Upper lobe of right lung (tissue), 1 donor: ENCODE results near the gene ASCC1. TPM values are rescaled to one million over a fixed set of nuclear protein-coding genes. Genes with fewer than 3 reads are reported as not detected.
"Not testable (repeated sequence)": the region's sequence is repeated elsewhere in the genome, so short reads cannot be mapped to it uniquely, and the experiment has no call there.

Experiments
- ATAC-seq: fragments of 200-7000 bp; cut with Tn5 transposase; one replicate; pipeline ENCODE4 v1.9.1; 2020; ENCODE audit warnings: mild to moderate bottlenecking, moderate library complexity
- DNase-seq: peaks from one replicate; pipeline ENCODE4 v3.0.0-alpha.2; 2020
- H3K27ac ChIP-seq: fragments of 200-600 bp; one replicate; pipeline ENCODE4 v1.8.0; 2022
- H3K27me3 ChIP-seq: fragments of 200-600 bp; one replicate; pipeline ENCODE4 v1.8.0; 2022; ENCODE audit warnings: mild to moderate bottlenecking
- H3K36me3 ChIP-seq: fragments of 200-600 bp; one replicate; pipeline ENCODE4 v1.8.0; 2022
- H3K4me1 ChIP-seq: fragments of 200-600 bp; one replicate; pipeline ENCODE4 v1.8.0; 2022
- H3K4me3 ChIP-seq: fragments of 200-600 bp; one replicate; pipeline ENCODE4 v1.8.0; 2022; ENCODE audit warnings: mild to moderate bottlenecking
- H3K9me3 ChIP-seq: fragments of 200-600 bp; one replicate; pipeline ENCODE4 v1.8.0; 2022
- CTCF ChIP-seq: fragments of 200-600 bp; IDR thresholded peaks from one replicate; pipeline ENCODE4 v1.8.0; 2022; ENCODE audit warnings: antibody characterized with exemption
- intact Hi-C: fragments of 100-400 bp; cut with DNase I; formaldehyde crosslinking; loops from one replicate; pipeline ENCODE4 v1.11.0; 2022
- total RNA-seq: library from RNA; stranded (reverse); fragmentation: NEBNext Ultra II Directional; extraction: Animal tissue kit (Norgen Biotek cat#: 25700); gene quantifications from one replicate; pipeline ENCODE4 v1.2.1, GENCODE V29; 2021
- donor health status: DM: no; HTN: yes; CAD: no; lungs with severe emphysema.

ASCC1 gene
- total RNA-seq, 1 donor from 2014 or later: 27.4 TPM

- TF ChIP-seq CTCF: no peak
Measured at GRCh38 chr10:72167118-72167517, 49.0 kb downstream of the ASCC1 start.

DNA sequence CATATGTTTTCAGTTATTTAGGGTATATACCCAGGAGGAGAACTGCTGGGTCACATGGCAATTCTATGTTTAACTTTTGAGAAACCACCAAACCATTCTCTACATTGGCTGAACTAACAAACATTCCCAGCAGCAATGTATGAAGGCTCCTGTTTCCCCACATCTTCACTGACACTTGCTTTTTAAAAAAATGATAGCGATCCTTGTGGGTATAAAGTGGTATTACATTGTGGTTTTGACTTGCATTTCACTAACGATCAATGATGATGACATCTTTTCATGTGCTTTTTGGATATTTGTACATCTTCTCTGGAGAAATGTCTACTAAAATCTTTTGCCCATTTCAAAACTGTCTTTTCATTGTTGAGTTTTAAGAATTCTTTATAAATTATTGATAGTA, 51.5 kb downstream of the ASCC1 start:
- Histone ChIP-seq H3K27me3 (no peaks in the 10 kb centered on the region), H3K27ac (no peak overlapping the region), H3K4me3 (no peak overlapping the region), H3K36me3 (peaks cover 17% of the 10 kb centered on the region), H3K9me3 (no peaks in the 10 kb centered on the region), H3K4me1 (no peaks in the 10 kb centered on the region)
- DNase-seq (no peak), ATAC-seq (peak; percentile 54)
- intact Hi-C loops: no loop called here
- TF ChIP-seq CTCF: peak; percentile 44

More at GRCh38 chr10:72167118-72167517, 49.0 kb downstream of the ASCC1 start:
- no peak overlapping the region for H3K4me3 ChIP-seq
- ATAC-seq (no peak), DNase-seq (no peak)
- H3K27ac ChIP-seq: no peak overlapping the region
- no peaks in the 10 kb centered on the region for H3K9me3 ChIP-seq
- no peaks in the 10 kb centered on the region for H3K4me1 ChIP-seq
- no peaks in the 10 kb centered on the region for H3K36me3 ChIP-seq
- intact Hi-C loops: no loop called here
- H3K27me3 ChIP-seq: no peaks in the 10 kb centered on the region

DNA sequence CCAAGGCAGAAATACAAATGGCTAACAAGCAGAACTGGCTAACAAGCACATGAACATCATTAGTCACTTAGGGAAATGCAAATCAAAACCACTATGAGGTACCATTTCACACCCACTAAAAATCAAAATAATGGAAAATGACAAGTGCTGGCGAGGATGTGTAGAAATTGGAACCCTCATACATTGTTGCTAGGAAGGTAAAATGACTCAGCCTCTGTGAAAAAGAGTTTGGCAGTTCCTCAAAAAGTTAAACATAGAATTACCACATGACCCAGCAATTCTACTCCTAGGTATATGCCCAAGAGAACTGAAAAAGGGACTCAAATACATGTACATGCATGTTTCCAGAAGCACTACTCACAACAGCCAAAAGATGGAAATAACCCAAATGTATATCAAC, 53.1 kb downstream of the ASCC1 start:
- H3K27me3 ChIP-seq: no peaks in the 10 kb centered on the region
- no peaks in the 10 kb centered on the region for H3K4me1 ChIP-seq
- H3K9me3 ChIP-seq: no peaks in the 10 kb centered on the region
- no peak overlapping the region for H3K27ac ChIP-seq
- intact Hi-C loops: no loop called here
- DNase-seq: no peak
- H3K36me3 ChIP-seq: peaks cover 19% of the 10 kb centered on the region
- ATAC-seq: peak; percentile 44
- TF ChIP-seq CTCF: no peak
- H3K4me3 ChIP-seq: no peak overlapping the region

GRCh38 chr10:72158176-72158575, 57.9 kb downstream of the ASCC1 start:
- ATAC-seq (no peak), DNase-seq (no peak)
- H3K36me3 ChIP-seq: peaks cover 19% of the 10 kb centered on the region
- H3K27ac ChIP-seq: no peak overlapping the region
- no peaks in the 10 kb centered on the region for H3K4me1 ChIP-seq
- H3K4me3 ChIP-seq: no peak overlapping the region
- intact Hi-C loops: no loop called here
- TF ChIP-seq CTCF: no peak
- no peaks in the 10 kb centered on the region for H3K9me3 ChIP-seq
- H3K27me3 ChIP-seq: no peaks in the 10 kb centered on the region

- no peak overlapping the region for H3K4me3 ChIP-seq
- peaks cover 16% of the 10 kb centered on the region for H3K36me3 ChIP-seq
- no peaks in the 10 kb centered on the region for H3K4me1 ChIP-seq
- no peak for TF ChIP-seq CTCF
- ATAC-seq (no peak), DNase-seq (no peak)
- no peaks in the 10 kb centered on the region for H3K9me3 ChIP-seq
- intact Hi-C loops: no loop called here
- no peaks in the 10 kb centered on the region for H3K27me3 ChIP-seq
- H3K27ac ChIP-seq: no peak overlapping the region
Measured at GRCh38 chr10:72156223-72156622, 59.9 kb downstream of the ASCC1 start.

DNA sequence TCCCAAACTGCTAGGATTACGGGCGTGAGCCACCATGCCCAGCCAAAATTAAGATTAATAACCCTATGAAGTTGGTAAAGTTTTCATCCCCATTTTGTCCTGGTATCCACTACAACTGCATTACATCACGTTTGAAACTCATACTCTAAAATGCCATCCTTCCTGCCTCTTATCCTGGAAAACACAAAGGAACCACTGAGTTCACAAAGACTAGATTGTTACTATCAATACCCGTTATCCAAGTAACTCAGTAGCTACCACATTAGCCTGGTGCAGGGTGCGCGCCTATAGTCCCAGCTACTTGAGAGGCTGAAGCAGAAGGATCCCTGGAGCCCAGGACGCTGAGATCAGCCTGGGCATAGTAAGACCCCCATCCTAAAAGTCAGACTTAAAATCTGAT, 63.8 kb downstream of the ASCC1 start:
- ATAC-seq: no peak
- TF ChIP-seq CTCF: no peak

GRCh38 chr10:72150746-72151478, 65.2 kb downstream of the ASCC1 start:
- DNase-seq, H3K4me1 ChIP-seq, H3K27me3 ChIP-seq, H3K4me3 ChIP-seq, H3K9me3 ChIP-seq, intact Hi-C loops, H3K36me3 ChIP-seq, ATAC-seq, H3K27ac ChIP-seq: not testable (repeated sequence)

More for the DNA sequence above, 63.8 kb downstream of the ASCC1 start:
- no peaks in the 10 kb centered on the region for H3K36me3 ChIP-seq
- no peaks in the 10 kb centered on the region for H3K4me1 ChIP-seq
- DNase-seq: no peak
- H3K9me3 ChIP-seq: no peaks in the 10 kb centered on the region
- no peak overlapping the region for H3K27ac ChIP-seq
- no peaks in the 10 kb centered on the region for H3K27me3 ChIP-seq
- intact Hi-C loops: no loop called here
- no peak overlapping the region for H3K4me3 ChIP-seq

- H3K4me1 ChIP-seq, H3K36me3 ChIP-seq, ATAC-seq, H3K9me3 ChIP-seq, H3K27ac ChIP-seq, H3K4me3 ChIP-seq, DNase-seq, H3K27me3 ChIP-seq, intact Hi-C loops: not testable (repeated sequence)
Measured at GRCh38 chr10:72147324-72147584, 68.8 kb downstream of the ASCC1 start.
